NCI-H2107 (cell line): ENCODE data around the gene CLSTN2.

Experiments
- DNase-seq: peaks from one replicate; lab custom pipeline; 2025; lab: John Stamatoyannopoulos, UW

The CLSTN2 gene

GRCh38 chr3:140093742-140094141 lies 158.8 kb downstream of the CLSTN2 start:
- DNase-seq = peak; percentile 78

DNA sequence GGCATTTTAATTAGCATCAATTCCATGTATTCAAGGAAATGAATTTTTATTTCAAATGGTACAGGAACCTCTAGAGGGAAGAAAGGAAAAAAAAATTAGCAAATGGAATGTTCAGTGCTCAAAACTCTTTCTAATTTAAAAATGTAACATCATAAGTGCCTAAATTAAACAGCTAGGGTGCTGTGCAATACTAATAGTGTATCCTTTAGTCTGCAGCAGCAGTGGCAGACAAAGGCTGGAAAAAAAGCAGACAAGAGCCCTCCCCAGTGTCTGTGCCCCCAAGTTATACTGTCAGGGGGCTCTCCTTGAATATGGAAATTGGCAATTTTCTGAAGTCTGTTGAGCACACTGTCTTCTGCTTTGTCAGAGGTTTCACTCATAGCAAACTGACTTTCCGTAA lies 159.5 kb downstream of the CLSTN2 start:
- no peak for DNase-seq

DNA sequence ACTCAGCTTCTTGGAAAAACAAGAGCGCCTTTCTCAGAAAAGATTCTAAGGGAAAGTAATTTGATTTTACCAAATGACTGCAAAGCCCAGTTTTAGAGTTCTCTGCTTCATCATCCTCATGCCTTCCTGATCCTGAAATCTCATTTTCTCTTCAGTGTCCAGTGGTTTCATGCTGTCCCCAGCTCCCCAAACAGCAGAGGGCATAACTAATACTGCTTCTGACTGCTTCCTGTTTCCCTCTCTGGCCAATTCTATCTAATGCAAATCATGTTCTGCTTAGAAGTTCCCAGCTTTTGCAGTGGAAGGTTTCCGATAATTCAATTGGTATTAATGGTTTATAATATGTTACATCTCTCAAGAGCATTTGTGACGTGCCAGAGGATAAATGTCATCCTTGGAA lies 161.1 kb downstream of the CLSTN2 start:
- no peak for DNase-seq

DNA sequence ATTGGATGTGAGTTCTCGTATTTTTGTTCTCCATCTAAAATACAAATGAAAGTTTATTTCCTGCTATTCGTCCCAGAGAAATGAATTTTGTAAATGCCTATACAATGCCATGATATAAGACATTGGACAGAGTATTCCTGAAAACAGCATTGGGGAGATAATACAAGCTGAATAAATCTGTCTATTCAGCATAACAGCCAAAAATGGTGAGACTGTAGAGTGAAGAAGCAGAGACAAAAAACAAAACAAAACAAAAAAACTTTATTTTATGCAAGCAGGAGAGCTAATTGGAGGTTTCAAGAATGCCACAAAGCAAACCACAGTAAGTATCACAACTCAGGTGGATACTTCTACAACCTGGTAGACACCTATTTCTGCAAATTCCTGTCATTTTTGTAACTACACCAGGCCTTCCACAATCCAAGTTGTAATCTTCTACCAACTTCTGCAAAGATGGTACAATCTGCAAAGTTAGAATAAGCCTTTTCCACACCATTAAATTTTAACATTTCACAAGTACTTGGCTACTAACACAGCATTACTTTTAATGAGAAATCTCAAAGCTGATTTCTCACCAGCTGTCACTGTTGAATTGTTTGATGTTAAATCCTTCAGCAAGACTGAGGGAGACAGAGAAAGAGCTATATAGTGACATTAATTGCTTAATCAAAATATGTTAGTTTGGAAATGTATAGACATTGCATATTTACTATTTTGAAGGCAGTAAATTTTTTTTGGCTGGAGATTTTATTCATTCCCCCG lies 163.1 kb downstream of the CLSTN2 start:
- no peak for DNase-seq

- DNase-seq = no peak
Observed at GRCh38 chr3:140100479-140100878, 165.5 kb downstream of the CLSTN2 start.

- DNase-seq = no peak
Observed at GRCh38 chr3:140103166-140103565, 168.2 kb downstream of the CLSTN2 start.

DNA sequence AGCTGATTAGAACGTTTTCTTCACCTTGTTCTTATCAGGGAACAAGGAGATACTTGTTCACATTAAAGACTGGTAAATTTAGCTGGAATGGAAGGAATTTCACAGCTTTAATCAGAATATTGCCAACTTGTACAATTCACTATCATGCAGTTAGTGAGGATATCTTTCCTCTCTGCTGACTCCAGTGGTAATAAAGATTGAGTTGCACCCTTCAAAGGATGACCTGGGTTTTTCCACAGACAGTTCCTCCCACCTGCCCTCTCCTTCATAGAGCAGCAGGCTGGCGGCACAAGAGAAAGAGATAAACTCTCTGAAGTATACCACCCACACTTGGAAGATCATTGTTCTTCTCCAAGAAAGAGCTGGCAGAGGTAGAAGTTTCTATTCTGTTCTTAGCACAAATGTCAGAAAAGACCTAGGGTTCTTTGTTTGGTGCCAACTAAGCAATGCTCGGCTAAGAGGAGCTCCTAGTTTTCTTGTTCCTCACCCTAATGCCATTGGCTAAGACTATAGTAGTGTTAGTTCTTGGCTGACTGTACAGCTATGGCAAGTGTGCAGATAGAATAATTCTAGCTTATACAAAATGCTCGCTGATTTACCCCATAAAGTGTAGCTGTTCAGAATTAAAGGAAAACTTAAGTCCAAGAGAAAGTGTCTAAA lies 169.1 kb downstream of the CLSTN2 start:
- no peak for DNase-seq

- no peak for DNase-seq
Observed at GRCh38 chr3:140113996-140114788, 179.2 kb downstream of the CLSTN2 start.

GRCh38 chr3:140114789-140115080 lies 179.8 kb downstream of the CLSTN2 start:
- DNase-seq = no peak

GRCh38 chr3:140117096-140117526 lies 182.1 kb downstream of the CLSTN2 start:
- no peak for DNase-seq

DNA sequence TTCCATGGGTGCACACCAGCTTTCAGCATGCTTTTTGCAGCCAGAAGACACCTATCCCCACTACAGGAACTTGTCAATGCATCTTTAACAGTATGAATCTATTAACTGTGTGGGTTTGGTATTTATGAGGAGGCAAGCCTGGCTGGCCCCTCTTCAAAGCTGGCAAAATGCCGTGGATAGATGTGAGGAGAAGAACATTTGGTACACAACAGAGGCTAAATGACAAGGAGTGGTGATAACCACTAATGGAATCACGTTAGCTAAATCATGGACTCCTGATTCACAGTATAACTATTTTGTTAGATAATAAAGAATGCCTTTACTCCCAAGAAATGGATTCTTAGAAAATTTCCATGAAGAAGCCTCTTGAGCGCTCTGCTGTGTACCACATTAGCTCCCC lies 187.2 kb downstream of the CLSTN2 start:
- DNase-seq = no peak

GRCh38 chr3:140128217-140128616 lies 193.2 kb downstream of the CLSTN2 start:
- DNase-seq = no peak

- DNase-seq = no peak
Observed at GRCh38 chr3:140128631-140129030, 193.6 kb downstream of the CLSTN2 start.

GRCh38 chr3:140129768-140130284 lies 194.8 kb downstream of the CLSTN2 start:
- DNase-seq = no peak

- no peak for DNase-seq
Observed at GRCh38 chr3:140131895-140132294, 196.9 kb downstream of the CLSTN2 start.

DNA sequence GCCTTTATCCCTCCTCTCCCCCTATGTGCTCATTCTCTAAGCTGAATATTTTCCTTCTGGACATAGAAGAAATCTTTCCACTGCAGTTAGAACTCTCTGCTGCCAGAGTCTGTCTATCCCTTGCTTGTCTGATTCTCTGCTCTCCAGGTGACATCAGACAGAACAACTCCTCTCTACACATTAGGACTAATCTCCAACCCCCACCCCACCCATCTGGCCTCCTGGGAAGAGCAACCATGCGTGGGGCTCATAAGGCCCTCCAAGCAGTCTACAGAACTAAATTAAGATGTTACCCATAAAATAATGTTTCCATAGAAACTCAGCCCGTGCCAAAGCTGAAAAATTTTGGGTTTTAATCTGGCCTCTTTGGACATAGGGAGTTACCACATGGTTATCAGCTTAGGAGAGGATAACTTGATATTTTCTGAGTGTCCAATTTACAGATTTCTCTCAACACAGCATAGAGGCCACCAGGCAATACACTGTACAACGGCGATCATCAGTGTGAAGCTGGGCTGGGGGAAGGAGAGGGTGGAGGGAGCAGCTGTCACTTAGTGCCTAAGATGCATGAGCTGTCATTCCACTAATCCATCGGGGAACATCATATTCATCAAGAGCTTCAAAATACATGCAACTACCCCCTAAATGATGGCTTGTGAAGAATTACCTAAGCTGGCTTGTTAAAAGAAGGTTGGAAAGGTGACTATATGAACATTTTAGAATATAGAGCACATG lies 199.4 kb downstream of the CLSTN2 start:
- no peak for DNase-seq

DNA sequence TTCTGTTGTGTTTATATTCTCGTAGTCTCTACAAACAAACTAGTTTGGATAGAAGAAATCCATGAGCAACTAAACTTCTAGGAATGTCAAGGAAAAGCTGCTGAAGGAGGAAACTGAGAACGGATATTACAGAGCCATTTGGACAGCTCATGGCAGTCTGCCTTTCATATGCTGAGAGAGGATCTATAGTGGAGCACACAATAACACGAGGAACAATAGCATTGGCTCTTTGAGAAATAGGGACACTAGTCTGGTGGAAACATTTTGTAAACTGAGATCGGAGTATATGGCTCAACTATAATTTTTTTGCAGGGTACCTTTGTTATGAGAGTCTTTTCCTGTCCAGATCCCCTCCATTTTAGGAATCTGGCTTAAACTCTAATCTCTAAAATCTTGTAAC lies 200.5 kb downstream of the CLSTN2 start:
- DNase-seq = no peak

DNA sequence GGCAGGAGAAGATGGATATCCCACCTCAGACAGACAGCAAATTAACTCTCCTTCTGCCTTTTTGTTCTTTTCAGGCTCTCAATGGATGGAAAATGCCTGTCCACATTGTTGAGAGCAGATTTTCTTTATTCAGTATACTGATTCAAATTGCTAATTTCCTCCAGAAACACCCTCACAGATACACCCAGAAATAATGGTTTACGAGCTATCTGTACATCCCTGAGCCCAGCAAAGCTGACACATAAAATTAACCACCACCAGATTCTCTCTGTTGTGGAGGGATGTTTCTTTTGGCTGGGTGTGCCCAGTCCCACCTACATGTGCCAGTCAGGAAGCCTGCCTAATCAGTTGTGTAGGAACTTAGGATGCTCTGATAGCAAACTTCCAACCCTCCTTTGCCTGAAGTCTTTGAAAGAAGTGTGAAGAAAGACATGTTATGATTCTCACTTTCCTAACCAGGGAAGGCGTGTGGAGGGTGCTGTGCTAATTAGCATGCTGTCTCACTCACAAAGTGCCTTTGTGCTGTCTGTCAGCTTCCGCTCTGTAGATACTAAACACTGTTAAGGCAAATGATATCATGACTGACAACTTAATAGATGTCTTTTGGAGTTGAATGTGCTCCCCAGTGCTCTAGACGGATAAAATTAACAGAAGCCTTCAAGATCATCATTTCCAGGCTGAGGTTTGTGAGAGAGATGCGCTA lies 208.5 kb downstream of the CLSTN2 start:
- DNase-seq = no peak

DNA sequence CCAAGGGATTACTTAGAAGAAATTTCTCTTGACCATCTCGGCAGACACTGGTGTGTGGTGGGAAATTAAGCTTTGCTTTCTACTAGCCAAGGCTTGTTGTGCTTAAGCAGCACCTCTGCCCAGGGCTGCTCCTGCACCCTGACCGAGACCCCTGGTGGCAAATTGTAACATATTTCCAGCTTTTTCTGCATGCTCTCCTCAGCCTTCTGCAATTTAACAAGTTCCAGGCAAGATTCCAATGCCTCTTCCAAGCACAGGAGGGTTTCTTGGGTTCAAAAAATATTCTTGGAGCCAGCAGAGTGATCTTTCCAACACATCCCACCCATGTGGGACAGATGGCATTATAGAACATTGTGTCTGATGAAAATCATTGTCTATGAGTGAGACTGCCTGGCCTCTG lies 210.5 kb downstream of the CLSTN2 start:
- no peak for DNase-seq

- DNase-seq = no peak
Observed at GRCh38 chr3:140146668-140147067, 211.7 kb downstream of the CLSTN2 start.

GRCh38 chr3:140147965-140148490 lies 213.0 kb downstream of the CLSTN2 start:
- no peak for DNase-seq
